Kidney (tissue), 14 donors: ENCODE data around the gene FOXC2. TPM values are rescaled to one million over a fixed set of nuclear protein-coding genes. Genes with fewer than 3 reads are reported as not detected.

Experiments used
- DNase-seq, 5 donors: peaks; one replicate each; pipeline ENCODE4 v3.0.0-alpha.2; 2013 to 2020
- FAIRE-seq: peaks from 2 replicates; lab custom pipeline; 2012; peaks lifted over from hg19 to GRCh38; lab: Jason Lieb, UNC
- H3K27ac ChIP-seq, 2 donors: one replicate each; pipeline ENCODE4 v1.7.0; 2013; ENCODE audit warnings: low read depth in 2 of 2, low read length in 2 of 2, inconsistent platforms in 1 of 2
- H3K27me3 ChIP-seq: one replicate; pipeline ENCODE4 v1.7.1; 2013; ENCODE audit warnings: low read length, inconsistent platforms; ENCODE audit not compliant: control insufficient read depth, insufficient read depth
- H3K36me3 ChIP-seq, 3 donors: one replicate each; pipeline versions ENCODE4 v1.7.0 to v1.7.1; 2013; ENCODE audit warnings: low read length in 3 of 3, control low read depth in 1 of 3, inconsistent platforms in 1 of 3; ENCODE audit not compliant: insufficient read depth in 3 of 3, control insufficient read depth in 2 of 3
- H3K4me1 ChIP-seq, 3 donors: one replicate each; pipeline versions ENCODE4 v1.7.0 to v1.7.1; 2013; ENCODE audit warnings: low read length in 3 of 3, inconsistent platforms in 1 of 3, low read depth in 1 of 3; ENCODE audit not compliant: control insufficient read depth in 2 of 3, insufficient read depth in 2 of 3
- H3K4me3 ChIP-seq, 3 donors: one replicate each; pipeline versions ENCODE4 v1.7.0 to v1.8.1; 2013; ENCODE audit warnings: low read length in 3 of 3, control low read depth in 1 of 3, inconsistent platforms in 1 of 3
- H3K9ac ChIP-seq, 3 donors: one replicate each; pipeline versions ENCODE4 v1.7.0 to v1.7.1; 2013; ENCODE audit warnings: low read length in 3 of 3, control low read depth in 1 of 3, inconsistent platforms in 1 of 3
- H3K9me3 ChIP-seq, 3 donors: one replicate each; pipeline versions ENCODE4 v1.7.0 to v1.7.1; 2013; ENCODE audit warnings: low read length in 3 of 3, control low read depth in 1 of 3, inconsistent platforms in 1 of 3; ENCODE audit not compliant: control insufficient read depth in 2 of 3, insufficient read depth in 1 of 3
- CTCF ChIP-seq: IDR thresholded peaks from 3 replicates; pipeline ENCODE4 v1.5.1; 2012; ENCODE audit warnings: mild to moderate bottlenecking, moderate library complexity, borderline replicate concordance; ENCODE audit not compliant: insufficient read depth; ENCODE audit errors: extremely low read depth
- intact Hi-C: fragments of 100-400 bp; cut with DNase I; formaldehyde crosslinking; loops from one replicate; pipeline ENCODE4 v1.11.1; 2022
- polyA plus RNA-seq: library from polyadenylated mRNA; stranded (reverse); fragments of 350-450 nt; fragmentation: Illumina TruSeq; extraction: RNeasy Lipid Tissue Mini Kit (QIAGEN cat#74804); gene quantifications from one replicate; pipeline ENCODE4 v1.2.3, GENCODE V29; 2014; ENCODE audit warnings: low read depth, low replicate concordance; ENCODE audit not compliant: insufficient read depth
- total RNA-seq: library from RNA; stranded (reverse); fragmentation: NEBNext Ultra II Directional; extraction: Animal tissue kit (Norgen Biotek cat#: 25700); gene quantifications from one replicate; pipeline ENCODE4 v1.2.1, GENCODE V29; 2021
- donor health status: control.
- donor health status: control.
- donor health status: control.
- donor health status: control.
- donor health status: control.
- donor health status: DM: yes; HTN: yes; CAD: no.
- donor health status: Normal renal cell carcinoma (clear cell type).

Gene FOXC2
- total and polyA plus RNA-seq, 2 donors from 2014 or later = 3.8 to 6.3 TPM

GRCh38 chr16:86558355-86559193 is 8.1 kb upstream of the FOXC2 start:
- TF ChIP-seq CTCF = no peak
- no peaks in the 10 kb centered on the region for H3K36me3 ChIP-seq
- FAIRE-seq = no peak
- H3K27me3 ChIP-seq = no peaks in the 10 kb centered on the region
- H3K4me1 ChIP-seq = peaks cover 0 to 6% (median 0%) of the 10 kb centered on the region in 3 donors
- intact Hi-C loops = no loop called here
- no peak overlapping the region for H3K4me3 ChIP-seq
- no peak overlapping the region for H3K27ac ChIP-seq
- H3K9me3 ChIP-seq = no peaks in the 10 kb centered on the region
- DNase-seq = peak in 1 of 5 donors; percentile 72
- H3K9ac ChIP-seq = no peak overlapping the region

GRCh38 chr16:86559802-86560305 is 6.8 kb upstream of the FOXC2 start:
- Histone ChIP-seq H3K36me3 (no peaks in the 10 kb centered on the region), H3K4me1 (peaks cover 0 to 8% (median 0%) of the 10 kb centered on the region in 3 donors), H3K27ac (no peak overlapping the region), H3K27me3 (peaks cover 2% of the 10 kb centered on the region), H3K4me3 (no peak overlapping the region), H3K9me3 (no peaks in the 10 kb centered on the region), H3K9ac (no peak overlapping the region)
- peak in 1 of 5 donors; percentile 47 for DNase-seq
- no peak for TF ChIP-seq CTCF
- intact Hi-C loops = loop anchor here (10.0 kb wide), 1 partner anchor 725 kb away; no protein-coding TSS in a partner anchor
- no peak for FAIRE-seq

GRCh38 chr16:86562356-86562755 is 4.3 kb upstream of the FOXC2 start:
- no peak for FAIRE-seq
- no peaks in the 10 kb centered on the region for H3K36me3 ChIP-seq
- no peak overlapping the region for H3K9ac ChIP-seq
- H3K4me3 ChIP-seq = no peak overlapping the region
- intact Hi-C loops = loop anchor here (10.0 kb wide), 1 partner anchor 722 kb away; no protein-coding TSS in a partner anchor
- no peak for TF ChIP-seq CTCF
- peaks cover 0 to 5% (median 0%) of the 10 kb centered on the region in 3 donors for H3K4me1 ChIP-seq
- H3K27ac ChIP-seq = no peak overlapping the region
- DNase-seq = no peak
- H3K27me3 ChIP-seq = peaks cover 6% of the 10 kb centered on the region
- no peaks in the 10 kb centered on the region for H3K9me3 ChIP-seq
